AG04449 (cell line): Measurements from ENCODE around the gene RTN4.
"Not testable (repeated sequence)": the region's sequence is repeated elsewhere in the genome, so short reads cannot be mapped to it uniquely, and the experiment has no call there.

Experiments
- CTCF ChIA-PET: fragments of 350-600 bp; formaldehyde crosslinking; extraction: SDS; loops from one replicate; lab custom pipeline; 2021; ENCODE audit warnings: antibody characterized with exemption; lab: Yijun Ruan, JAX
- POLR2A ChIA-PET: fragments of 400-600, 350-600 bp; formaldehyde crosslinking; extraction: SDS; loops from one replicate; lab custom pipeline; 2020; ENCODE audit warnings: antibody characterized with exemption, inconsistent platforms; lab: Yijun Ruan, JAX
- DNase-seq: peaks from one replicate; pipeline ENCODE4 v3.0.0-alpha.2; 2010; ENCODE audit warnings: low read depth, low spot score
- H3K4me3 ChIP-seq: 2 replicates; pipeline ENCODE4 v1.5.1; 2011; ENCODE audit warnings: low read depth, mild to moderate bottlenecking, control low read depth, low read length
- TF ChIP-seq, protein P1 (sequence below): IDR thresholded peaks from one replicate; pipeline ENCODE4 v1.5.1; 2011; ENCODE audit warnings: mild to moderate bottlenecking, moderate library complexity, low read length, control low read depth, inconsistent platforms; ENCODE audit not compliant: insufficient read depth; ENCODE audit errors: missing control alignments

RTN4 gene

DNA sequence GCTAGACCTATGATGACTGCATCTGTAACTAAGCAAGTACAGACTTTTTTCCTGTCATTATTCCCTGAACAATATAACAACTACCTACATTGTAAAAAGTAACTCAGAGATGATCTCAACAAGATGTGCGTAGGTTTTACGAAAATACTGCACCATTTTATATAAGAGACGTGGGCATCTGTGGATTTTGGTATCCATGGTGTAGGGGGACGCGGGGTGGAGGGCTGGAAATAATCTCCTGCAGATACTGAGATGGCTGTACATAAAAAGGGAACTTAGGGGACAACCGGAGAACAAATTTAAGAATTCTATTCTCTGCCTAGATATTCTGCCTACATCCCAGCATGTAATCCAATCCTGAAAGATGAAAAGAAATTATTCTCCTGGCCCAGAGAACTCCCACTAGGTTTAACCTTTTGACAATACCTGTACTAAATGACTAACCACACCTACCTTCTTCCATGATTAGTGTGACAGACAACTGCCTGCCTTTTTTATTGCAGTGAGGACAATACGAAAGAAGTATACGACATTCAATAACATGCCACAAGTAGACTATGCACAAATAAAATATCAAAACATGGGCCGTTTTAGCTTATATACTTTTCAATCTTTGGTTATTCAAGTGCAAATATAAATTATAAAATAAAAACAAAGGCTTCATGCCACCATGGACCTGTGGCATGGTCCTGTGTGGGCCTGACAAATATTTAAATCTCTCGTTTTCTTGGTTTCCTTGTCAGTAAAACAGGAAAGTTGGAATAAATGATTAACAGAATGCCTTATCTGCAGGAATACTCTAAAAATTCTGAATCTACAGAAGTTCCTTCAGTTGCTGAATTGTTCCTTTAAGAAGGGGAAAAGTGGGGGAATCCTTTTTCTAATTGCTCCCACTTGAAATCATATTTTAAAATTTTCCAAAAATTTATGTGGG, 46.3 kb downstream of the RTN4 start:
- ChIA-PET CTCF (interaction anchor here (1.2 to 4.3 kb wide), 3 partner anchors 104 to 172 kb away, joined by 3 to 16 read pairs (median 13); no protein-coding TSS in a partner anchor), POLR2A (no interaction called here)
- no peak for DNase-seq
- TF ChIP-seq, protein P1, sequence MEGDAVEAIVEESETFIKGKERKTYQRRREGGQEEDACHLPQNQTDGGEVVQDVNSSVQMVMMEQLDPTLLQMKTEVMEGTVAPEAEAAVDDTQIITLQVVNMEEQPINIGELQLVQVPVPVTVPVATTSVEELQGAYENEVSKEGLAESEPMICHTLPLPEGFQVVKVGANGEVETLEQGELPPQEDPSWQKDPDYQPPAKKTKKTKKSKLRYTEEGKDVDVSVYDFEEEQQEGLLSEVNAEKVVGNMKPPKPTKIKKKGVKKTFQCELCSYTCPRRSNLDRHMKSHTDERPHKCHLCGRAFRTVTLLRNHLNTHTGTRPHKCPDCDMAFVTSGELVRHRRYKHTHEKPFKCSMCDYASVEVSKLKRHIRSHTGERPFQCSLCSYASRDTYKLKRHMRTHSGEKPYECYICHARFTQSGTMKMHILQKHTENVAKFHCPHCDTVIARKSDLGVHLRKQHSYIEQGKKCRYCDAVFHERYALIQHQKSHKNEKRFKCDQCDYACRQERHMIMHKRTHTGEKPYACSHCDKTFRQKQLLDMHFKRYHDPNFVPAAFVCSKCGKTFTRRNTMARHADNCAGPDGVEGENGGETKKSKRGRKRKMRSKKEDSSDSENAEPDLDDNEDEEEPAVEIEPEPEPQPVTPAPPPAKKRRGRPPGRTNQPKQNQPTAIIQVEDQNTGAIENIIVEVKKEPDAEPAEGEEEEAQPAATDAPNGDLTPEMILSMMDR, result no peak
- H3K4me3 ChIP-seq, result no peak overlapping the region

DNA sequence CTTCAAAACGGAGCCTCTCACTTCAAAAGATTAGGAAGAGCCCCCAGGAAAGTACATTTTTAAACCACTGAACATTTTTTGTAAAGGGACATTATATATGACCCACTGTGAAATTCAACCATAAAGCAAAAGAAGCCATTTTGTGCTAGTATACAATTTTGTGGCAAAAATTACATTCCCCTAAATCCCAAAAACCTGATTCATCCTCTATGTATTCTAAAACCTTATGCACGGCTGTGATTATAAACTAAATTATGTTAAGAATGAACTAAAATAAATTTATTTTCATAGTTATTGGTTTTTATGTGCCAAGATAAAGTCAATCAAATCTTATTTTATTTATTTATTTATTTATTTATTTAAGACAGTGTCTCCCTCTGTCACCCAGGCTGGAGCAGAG, 48.5 kb downstream of the RTN4 start:
- DNase-seq, result no peak
- CTCF ChIA-PET, result interaction anchor here (0.6 to 4.3 kb wide), 6 partner anchors 8 to 174 kb away, joined by 3 to 16 read pairs (median 4); no protein-coding TSS in a partner anchor
- POLR2A ChIA-PET, result no interaction called here
- no peak overlapping the region for H3K4me3 ChIP-seq
- TF ChIP-seq, protein P1, result no peak

DNA sequence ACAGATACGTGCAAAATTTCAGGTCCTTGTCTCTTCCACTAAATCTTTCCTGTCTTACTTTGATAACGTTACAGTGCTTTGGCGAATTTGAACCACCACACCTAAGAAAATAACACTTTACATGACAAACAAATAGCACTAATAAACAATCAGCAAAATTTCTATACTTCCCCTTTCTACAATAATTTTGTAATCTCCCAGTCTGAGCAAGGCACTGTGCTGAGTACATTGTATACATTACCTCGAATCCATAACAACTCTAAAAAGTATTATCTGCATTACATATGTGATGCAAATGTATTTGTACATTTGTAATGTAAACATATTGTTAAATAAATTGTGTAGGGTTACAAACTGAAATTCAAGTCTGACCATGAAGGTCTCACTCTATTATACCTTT, 49.9 kb downstream of the RTN4 start:
- DNase-seq, result no peak
- ChIA-PET CTCF (interaction anchor here (1.1 to 1.7 kb wide), 4 partner anchors 14 to 169 kb away, joined by 3 to 8 read pairs (median 4); no protein-coding TSS in a partner anchor), POLR2A (interaction anchor here (1.7 kb wide), 1 partner anchor 16 kb away, joined by 4 read pairs; no protein-coding TSS in a partner anchor)
- no peak overlapping the region for H3K4me3 ChIP-seq
- TF ChIP-seq, protein P1, result no peak

DNA sequence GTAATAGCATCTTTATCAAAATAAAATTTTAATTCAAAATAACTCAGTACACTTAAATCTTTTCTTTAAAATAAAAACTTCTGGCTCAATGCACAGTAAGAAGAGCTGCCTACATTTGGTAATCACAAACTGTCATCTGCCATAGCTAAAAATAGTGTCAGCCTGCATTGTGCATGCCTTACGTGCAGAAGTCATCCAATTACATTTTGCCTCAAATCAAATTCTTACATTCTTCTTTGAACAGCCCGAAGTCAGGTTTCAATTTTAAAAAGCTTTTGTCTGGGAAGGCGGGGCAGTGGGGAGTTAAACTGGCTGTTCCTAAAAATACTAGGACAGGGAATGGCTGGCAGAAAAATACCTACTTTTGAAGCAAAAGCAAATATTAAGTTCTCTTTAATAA, 51.1 kb downstream of the RTN4 start:
- POLR2A ChIA-PET, result interaction anchor here (1.0 to 1.7 kb wide), 2 partner anchors 17 to 51 kb away, joined by 3 to 4 read pairs; partner anchors contain the start of gene RTN4
- TF ChIP-seq, protein P1, result no peak
- no peak overlapping the region for H3K4me3 ChIP-seq
- CTCF ChIA-PET, result interaction anchor here (0.7 to 1.7 kb wide), 6 partner anchors 13 to 170 kb away, joined by 3 to 8 read pairs (median 4); no protein-coding TSS in a partner anchor
- peak; percentile 57 for DNase-seq

DNA sequence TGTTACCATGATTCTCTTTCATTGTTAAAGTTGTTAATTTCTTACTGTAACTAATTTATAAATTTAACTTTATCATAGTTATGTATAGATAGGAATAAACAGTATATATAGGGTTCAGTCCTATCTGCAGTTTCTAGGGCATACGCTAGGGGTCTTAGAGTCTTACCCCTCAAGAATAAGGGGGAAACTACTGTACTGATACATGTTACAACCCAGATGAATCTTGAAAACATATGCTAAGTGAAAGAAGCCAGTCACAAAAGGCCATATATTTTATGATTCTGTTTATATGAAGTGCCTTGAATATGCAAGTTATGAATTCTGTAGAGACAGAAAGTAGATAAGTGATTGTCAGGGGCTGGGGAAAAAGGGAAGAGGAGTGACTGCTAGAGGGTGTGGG, 52.4 kb downstream of the RTN4 start:
- TF ChIP-seq, protein P1, result no peak
- POLR2A ChIA-PET, result no interaction called here
- no peak overlapping the region for H3K4me3 ChIP-seq
- CTCF ChIA-PET, result no interaction called here
- no peak for DNase-seq

DNA sequence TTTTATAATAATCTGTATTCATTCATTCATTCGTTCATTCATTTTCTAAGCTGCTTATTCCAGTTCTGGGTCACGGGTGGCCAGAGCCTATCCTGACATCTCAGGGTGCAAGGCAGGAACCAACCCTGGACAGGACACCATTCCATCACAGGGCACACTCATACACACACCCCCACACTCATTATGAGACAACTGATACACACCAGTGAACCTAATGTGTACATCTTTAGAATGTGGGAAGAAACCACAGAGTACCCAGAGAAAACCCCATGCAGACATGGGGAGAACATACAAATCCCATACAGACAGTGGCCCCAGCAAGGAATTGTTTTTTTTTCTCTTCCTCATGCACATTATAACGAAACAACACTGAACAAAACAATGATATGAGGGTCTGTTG, 54.7 kb downstream of the RTN4 start:
- TF ChIP-seq, protein P1, result no peak
- ChIA-PET CTCF (interaction anchor here (1.0 to 2.7 kb wide), 3 partner anchors 12 to 173 kb away, joined by 3 to 12 read pairs (median 6); no protein-coding TSS in a partner anchor), POLR2A (no interaction called here)

DNA sequence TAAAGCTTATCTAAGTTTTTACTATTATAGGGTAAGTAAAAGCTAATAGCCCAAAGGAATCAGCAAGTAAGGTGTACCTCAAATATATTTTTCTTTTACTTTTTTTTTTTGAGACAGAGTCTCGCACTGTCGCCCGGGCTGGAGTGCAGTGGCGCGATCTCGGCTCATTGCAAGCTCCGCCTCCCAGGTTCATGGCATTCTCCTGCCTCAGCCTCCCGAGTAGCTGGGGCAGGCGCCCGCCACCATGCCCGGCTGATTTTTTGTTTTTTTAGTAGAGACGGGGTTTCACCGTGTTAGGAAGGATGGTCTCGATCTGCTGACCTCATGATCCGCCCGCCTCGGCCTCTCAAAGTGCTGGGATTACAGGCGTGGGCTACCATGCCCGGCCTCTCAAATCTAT, 59.6 kb downstream of the RTN4 start:
- POLR2A ChIA-PET, result not testable (repeated sequence)

More for the DNA sequence above, 54.7 kb downstream of the RTN4 start:
- no peak for DNase-seq
- H3K4me3 ChIP-seq, result no peak overlapping the region

More for the DNA sequence above, 59.6 kb downstream of the RTN4 start:
- H3K4me3 ChIP-seq, DNase-seq: not testable (repeated sequence)
- CTCF ChIA-PET, result interaction anchor here (0.8 to 1.8 kb wide), 2 partner anchors 58 to 91 kb away, joined by 3 to 8 read pairs; no protein-coding TSS in a partner anchor
